Muscle layer of colon (tissue), 2 donors: Measurements from ENCODE around the gene PRKG1.

Experiments used
- H3K27ac ChIP-seq: one replicate; pipeline ENCODE4 v1.7.0; 2013; ENCODE audit warnings: low read depth, mild to moderate bottlenecking, low read length, moderate library complexity
- H3K27me3 ChIP-seq, 2 donors: one replicate each; pipeline ENCODE4 v1.7.0; 2013; ENCODE audit warnings: low read length in 2 of 2, mild to moderate bottlenecking in 2 of 2; ENCODE audit not compliant: insufficient read depth in 2 of 2, control insufficient read depth in 1 of 2
- H3K36me3 ChIP-seq: one replicate; pipeline ENCODE4 v1.7.0; 2013; ENCODE audit warnings: mild to moderate bottlenecking, low read length; ENCODE audit not compliant: insufficient read depth
- H3K4me1 ChIP-seq: one replicate; pipeline ENCODE4 v1.7.0; 2013; ENCODE audit warnings: mild to moderate bottlenecking, low read length; ENCODE audit not compliant: insufficient read depth
- H3K4me3 ChIP-seq, 2 donors: one replicate each; pipeline ENCODE4 v1.7.0; 2013; ENCODE audit warnings: low read length in 2 of 2, low read depth in 1 of 2, mild to moderate bottlenecking in 1 of 2, moderate library complexity in 1 of 2
- H3K9ac ChIP-seq: one replicate; pipeline ENCODE4 v1.7.0; 2013; ENCODE audit warnings: low read length
- H3K9me3 ChIP-seq: one replicate; pipeline ENCODE4 v1.7.0; 2013; ENCODE audit warnings: mild to moderate bottlenecking, low read length
- donor health status: abdominal sarcoma.
- donor health status: Adenocarcinoma of cecum.

Gene PRKG1

GRCh38 chr10:52347327-52347667, 1273.0 kb downstream of the PRKG1 start:
- H3K9ac ChIP-seq = no peak overlapping the region
- H3K27me3 ChIP-seq = no peaks in the 10 kb centered on the region

More at GRCh38 chr10:52347327-52347667, 1273.0 kb downstream of the PRKG1 start:
- Histone ChIP-seq H3K4me3 (no peak overlapping the region), H3K9me3 (no peaks in the 10 kb centered on the region), H3K36me3 (no peaks in the 10 kb centered on the region), H3K27ac (no peak overlapping the region), H3K4me1 (no peaks in the 10 kb centered on the region)
